ENCODE results near the gene RABGAP1L. TPM values are rescaled to one million over a fixed set of nuclear protein-coding genes. Genes with fewer than 3 reads are reported as not detected.

Gene RABGAP1L
- total RNA-seq, 4 donors from 2014 or later: 48.2 to 102 (median 59.1) TPM

- no peaks in the 10 kb centered on the region for H3K27me3 ChIP-seq
- no peak overlapping the region for H3K27ac ChIP-seq
- WGBS: 92% methylated on average over 2 of the region's 2 CpGs
- H3K36me3 ChIP-seq: peaks cover 4% of the 10 kb centered on the region
- no peaks in the 10 kb centered on the region for H3K9me3 ChIP-seq
- no peak for DNase-seq (ENCODE audit: low spot score in 2 of 2)
- no peaks in the 10 kb centered on the region for H3K4me1 ChIP-seq
- TF ChIP-seq CTCF (IDR thresholded peaks at IDR 0.05) (no peak), POLR2A (IDR thresholded peaks at IDR 0.05) (no peak), POLR2AphosphoS5 (IDR thresholded peaks at IDR 0.05) (no peak), EP300 (IDR thresholded peaks at IDR 0.05) (no peak)
- no peak overlapping the region for H3K4me3 ChIP-seq
Observed at GRCh38 chr1:174221681-174222080, 62.4 kb downstream of the RABGAP1L start.

GRCh38 chr1:174222166-174222949 lies 63.0 kb downstream of the RABGAP1L start:
- DNase-seq (ENCODE audit: low spot score in 2 of 2): no peak
- H3K27me3 ChIP-seq: no peaks in the 10 kb centered on the region
- no peaks in the 10 kb centered on the region for H3K9me3 ChIP-seq
- TF ChIP-seq POLR2AphosphoS5 (IDR thresholded peaks at IDR 0.05) (no peak), EP300 (IDR thresholded peaks at IDR 0.05) (no peak), CTCF (IDR thresholded peaks at IDR 0.05) (no peak), POLR2A (IDR thresholded peaks at IDR 0.05) (no peak)
- peaks cover 4% of the 10 kb centered on the region for H3K36me3 ChIP-seq
- H3K4me3 ChIP-seq: no peak overlapping the region
- no peaks in the 10 kb centered on the region for H3K4me1 ChIP-seq
- 88% methylated on average over 4 of the region's 4 CpGs for WGBS
- H3K27ac ChIP-seq: no peak overlapping the region

- H3K4me1 ChIP-seq: no peaks in the 10 kb centered on the region
- no peak for DNase-seq (ENCODE audit: low spot score in 2 of 2)
- no peaks in the 10 kb centered on the region for H3K9me3 ChIP-seq
- no peak for TF ChIP-seq POLR2AphosphoS5 (IDR thresholded peaks at IDR 0.05)
- no peak for TF ChIP-seq EP300 (IDR thresholded peaks at IDR 0.05)
- TF ChIP-seq POLR2A (IDR thresholded peaks at IDR 0.05): no peak
- TF ChIP-seq CTCF (IDR thresholded peaks at IDR 0.05): no peak
- H3K27ac ChIP-seq: no peak overlapping the region
- 92% methylated on average over 1 of the region's 1 CpG for WGBS
- no peak overlapping the region for H3K4me3 ChIP-seq
- no peaks in the 10 kb centered on the region for H3K27me3 ChIP-seq
- H3K36me3 ChIP-seq: peaks cover 4% of the 10 kb centered on the region
Observed at GRCh38 chr1:174224641-174225040, 65.3 kb downstream of the RABGAP1L start.

GRCh38 chr1:174225499-174226204 lies 66.3 kb downstream of the RABGAP1L start:
- WGBS: 86% methylated on average over 5 of the region's 5 CpGs
- H3K36me3 ChIP-seq: peaks cover 4% of the 10 kb centered on the region
- H3K4me3 ChIP-seq: no peak overlapping the region
- no peaks in the 10 kb centered on the region for H3K27me3 ChIP-seq
- no peak for TF ChIP-seq EP300 (IDR thresholded peaks at IDR 0.05)
- TF ChIP-seq POLR2AphosphoS5 (IDR thresholded peaks at IDR 0.05): no peak
- TF ChIP-seq CTCF (IDR thresholded peaks at IDR 0.05): no peak
- TF ChIP-seq POLR2A (IDR thresholded peaks at IDR 0.05): no peak
- no peaks in the 10 kb centered on the region for H3K9me3 ChIP-seq
- H3K27ac ChIP-seq: no peak overlapping the region
- DNase-seq (ENCODE audit: low spot score in 2 of 2): no peak
- H3K4me1 ChIP-seq: no peaks in the 10 kb centered on the region

- no peak overlapping the region for H3K27ac ChIP-seq
- no peak overlapping the region for H3K4me3 ChIP-seq
- 71% methylated on average over 5 of the region's 5 CpGs for WGBS
- H3K36me3 ChIP-seq: peaks cover 9% of the 10 kb centered on the region
- no peak for DNase-seq (ENCODE audit: low spot score in 2 of 2)
- H3K27me3 ChIP-seq: no peaks in the 10 kb centered on the region
- TF ChIP-seq EP300 (IDR thresholded peaks at IDR 0.05) (no peak), CTCF (IDR thresholded peaks at IDR 0.05) (no peak), POLR2A (IDR thresholded peaks at IDR 0.05) (no peak)
- no peaks in the 10 kb centered on the region for H3K9me3 ChIP-seq
- H3K4me1 ChIP-seq: no peaks in the 10 kb centered on the region
Observed at GRCh38 chr1:174230399-174230798, 71.1 kb downstream of the RABGAP1L start.
